GM23248 (cell line): ENCODE measurements around the gene PGAP3. TPM values are rescaled to one million over a fixed set of nuclear protein-coding genes. Genes with fewer than 3 reads are reported as not detected.

Experiments used
- DNase-seq: peaks from one replicate; pipeline ENCODE4 v3.0.0-alpha.2; 2015
- H2AFZ ChIP-seq: fragments of 200-600 bp; sonication (generic); 2 replicates; pipeline ENCODE4 v1.6.1; 2016; ENCODE audit warnings: antibody characterized with exemption
- H3F3A ChIP-seq: fragments of 200-600 bp; sonication (generic); 2 replicates; pipeline ENCODE4 v1.6.1; 2016; ENCODE audit warnings: mild to moderate bottlenecking, antibody characterized with exemption, mixed run types; ENCODE audit not compliant: insufficient read depth
- H3K27ac ChIP-seq: fragments of 200-600 bp; sonication (generic); 2 replicates; pipeline ENCODE4 v1.5.1; 2016; ENCODE audit warnings: mild to moderate bottlenecking
- H3K27me3 ChIP-seq: fragments of 200-600 bp; sonication (generic); replicated peaks from 2 replicates; pipeline ENCODE4 v1.6.1; 2016; ENCODE audit warnings: mild to moderate bottlenecking; ENCODE audit not compliant: insufficient read depth
- H3K36me3 ChIP-seq: fragments of 200-600 bp; sonication (generic); 2 replicates; pipeline ENCODE4 v1.6.1; 2016; ENCODE audit warnings: low read depth, mild to moderate bottlenecking
- H3K4me1 ChIP-seq: fragments of 200-600 bp; sonication (generic); 2 replicates; pipeline ENCODE4 v1.6.1; 2016; ENCODE audit warnings: mild to moderate bottlenecking; ENCODE audit not compliant: insufficient read depth
- H3K4me2 ChIP-seq: fragments of 200-600 bp; sonication (generic); one replicate; pipeline ENCODE4 v1.6.1; 2016; ENCODE audit warnings: mild to moderate bottlenecking; ENCODE audit not compliant: unreplicated experiment
- H3K4me3 ChIP-seq: fragments of 200-600 bp; sonication (generic); 2 replicates; pipeline ENCODE4 v1.5.1; 2016; ENCODE audit warnings: mild to moderate bottlenecking
- H3K79me2 ChIP-seq: fragments of 200-600 bp; sonication (generic); 2 replicates; pipeline ENCODE4 v1.6.1; 2016; ENCODE audit warnings: mild to moderate bottlenecking; ENCODE audit not compliant: insufficient read depth
- H3K9ac ChIP-seq: fragments of 200-600 bp; sonication (generic); 2 replicates; pipeline ENCODE4 v1.6.1; 2016; ENCODE audit warnings: mild to moderate bottlenecking
- H3K9me2 ChIP-seq: fragments of 200-600 bp; sonication (generic); 2 replicates; pipeline ENCODE4 v1.6.1; 2016; ENCODE audit warnings: mixed run types, mild to moderate bottlenecking, moderate library complexity; ENCODE audit not compliant: insufficient read depth
- H3K9me3 ChIP-seq: fragments of 200-600 bp; sonication (generic); one replicate; pipeline ENCODE4 v1.6.1; 2017; ENCODE audit warnings: low read depth
- H4K20me1 ChIP-seq: fragments of 200-600 bp; sonication (generic); 2 replicates; pipeline ENCODE4 v1.6.0; 2016; ENCODE audit not compliant: insufficient read depth
- EZH2 ChIP-seq: fragments of 200-600 bp; sonication (generic); IDR thresholded peaks from 2 replicates; pipeline ENCODE4 v1.6.1; 2018; ENCODE audit warnings: antibody characterized with exemption, mild to moderate bottlenecking; ENCODE audit not compliant: insufficient read depth, poor library complexity, severe bottlenecking
- EZH2phosphoT487 ChIP-seq: fragments of 200-600 bp; sonication (generic); IDR thresholded peaks from 2 replicates; pipeline ENCODE4 v1.6.1; 2018; ENCODE audit warnings: antibody characterized with exemption, moderate library complexity, mild to moderate bottlenecking, low read depth; ENCODE audit not compliant: insufficient read depth
- WGBS, 2 experiments: methylation state at CpG; one replicate each; pipeline ENCODE4 v1.1.6; 2015 to 2017; ENCODE audit warnings: low lambda C conversion rate in 2 of 2, low coverage in 1 of 2; ENCODE audit errors: missing lambda C conversion rate in 2 of 2; 5-methylcytosine and 5-hydroxymethylcytosine counted together
- in situ Hi-C: fragments of 300-500 bp; cut with MboI; formaldehyde crosslinking; loops from 2 replicates; pipeline ENCODE4 v1.15.0; 2020
- polyA plus RNA-seq: library from polyadenylated mRNA; unstranded; fragments of >200 nt; fragmentation: Nextera tagmentation; extraction: Ambion mirVana; gene quantifications from 2 replicates; pipeline ENCODE4 v1.2.1, GENCODE V29; 2016
- total RNA-seq: library from RNA; depleted of rRNA; stranded (reverse); fragments of >200 nt; shearing (Covaris generic); gene quantifications from 2 replicates; pipeline ENCODE4 v1.2.3, GENCODE V29; 2014

The PGAP3 gene
- total and polyA plus RNA-seq, 2 experiments from 2014 or later: 10.6 to 14.2 TPM

DNA sequence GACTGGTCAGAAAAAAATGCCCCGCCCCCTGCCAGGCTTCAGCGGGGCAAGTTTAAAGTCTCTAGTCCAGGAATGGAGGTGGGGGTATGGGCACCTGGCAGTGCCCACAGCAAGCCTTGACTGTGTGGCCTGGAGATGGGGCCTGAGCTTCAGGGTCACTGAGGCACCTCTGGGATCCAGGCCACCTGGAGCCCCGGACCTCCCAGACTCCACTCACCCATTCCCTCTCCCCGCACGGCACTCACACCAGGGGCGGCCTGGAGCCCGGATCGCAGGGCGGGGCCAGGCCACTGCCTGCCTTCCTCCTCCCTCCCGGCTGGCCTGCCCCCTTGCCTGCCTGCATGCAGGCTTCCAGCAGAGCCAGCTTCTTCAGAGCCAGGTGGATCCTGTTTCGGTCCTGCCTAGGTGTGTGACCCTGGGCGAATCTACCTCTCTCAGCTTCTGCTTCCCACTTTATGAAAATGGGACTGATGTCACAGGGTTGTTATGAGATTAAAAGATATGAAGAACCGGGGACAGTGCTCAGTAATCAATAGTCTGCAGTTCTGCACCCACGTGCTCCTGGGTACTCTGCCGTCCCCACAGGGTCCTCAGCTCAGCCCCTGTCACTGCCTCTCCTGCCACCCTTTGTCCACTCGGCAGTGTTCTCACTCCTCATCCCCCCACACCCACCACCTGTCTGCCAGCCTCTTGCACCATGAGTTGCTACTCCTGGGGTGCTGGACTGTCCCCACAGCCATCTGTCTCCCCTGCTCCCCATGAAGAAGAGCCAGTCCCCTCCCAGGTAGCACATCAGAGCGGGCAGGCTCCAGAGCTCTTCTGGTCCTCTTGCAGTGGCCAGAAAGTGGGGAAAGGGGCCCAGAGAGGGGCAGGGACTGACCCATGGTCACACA, 23.9 kb downstream of the PGAP3 start:
- H3K27me3 ChIP-seq: peaks cover 22% of the 10 kb centered on the region; the same call in 1 of the 2 replicates
- no peaks in the 10 kb centered on the region for H3K4me1 ChIP-seq
- no peak overlapping the region for H3K9ac ChIP-seq
- no peaks in the 10 kb centered on the region for H4K20me1 ChIP-seq
- peak; percentile 48 for DNase-seq
- no peak overlapping the region for H3K27ac ChIP-seq
- WGBS, 2 experiments: 37 to 43% methylated on average over 11 to 17 of the region's 17 CpGs
- no peak overlapping the region for H3K4me2 ChIP-seq
- H3K9me3 ChIP-seq: no peaks in the 10 kb centered on the region
- H3K4me3 ChIP-seq: no peak overlapping the region
- H3K9me2 ChIP-seq: no peaks in the 10 kb centered on the region
- H3K36me3 ChIP-seq: no peaks in the 10 kb centered on the region
- no peaks in the 10 kb centered on the region for H3K79me2 ChIP-seq
- in situ Hi-C loops: no loop called here
- TF ChIP-seq EZH2phosphoT487 (no peak), EZH2 (no peak)
- no peak overlapping the region for H2AFZ ChIP-seq
- H3F3A ChIP-seq: no peaks in the 10 kb centered on the region

DNA sequence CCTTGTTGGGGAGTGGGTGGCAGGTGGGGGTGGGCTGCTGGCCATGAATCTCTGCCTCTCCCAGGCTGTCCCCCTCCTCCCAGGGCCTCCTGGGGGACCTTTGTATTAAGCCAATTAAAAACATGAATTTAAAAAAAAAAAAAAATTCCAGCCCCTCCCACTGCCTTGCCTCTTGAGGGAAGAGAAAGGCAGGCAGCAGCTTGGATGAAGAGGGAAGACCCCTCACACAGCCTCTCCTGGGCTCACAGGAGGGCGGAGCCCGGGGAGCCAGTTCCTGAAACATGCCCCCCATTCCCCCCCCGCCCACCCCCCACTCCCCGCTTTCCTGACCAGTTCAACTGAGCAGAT, 24.5 kb downstream of the PGAP3 start:
- H3K4me2 ChIP-seq: no peak overlapping the region
- TF ChIP-seq EZH2 (no peak), EZH2phosphoT487 (no peak)
- no peaks in the 10 kb centered on the region for H3F3A ChIP-seq
- no peaks in the 10 kb centered on the region for H3K9me3 ChIP-seq
- H3K4me1 ChIP-seq: no peaks in the 10 kb centered on the region
- no peaks in the 10 kb centered on the region for H4K20me1 ChIP-seq
- no peaks in the 10 kb centered on the region for H3K79me2 ChIP-seq
- H2AFZ ChIP-seq: no peak overlapping the region
- WGBS, 2 experiments: 61 to 66% methylated on average over 3 to 4 of the region's 4 CpGs
- peaks cover 18% of the 10 kb centered on the region; the same call in 1 of the 2 replicates for H3K27me3 ChIP-seq
- DNase-seq: no peak
- H3K9ac ChIP-seq: no peak overlapping the region
- no peak overlapping the region for H3K4me3 ChIP-seq
- H3K36me3 ChIP-seq: no peaks in the 10 kb centered on the region
- H3K9me2 ChIP-seq: no peaks in the 10 kb centered on the region
- H3K27ac ChIP-seq: no peak overlapping the region
- in situ Hi-C loops: no loop called here

DNA sequence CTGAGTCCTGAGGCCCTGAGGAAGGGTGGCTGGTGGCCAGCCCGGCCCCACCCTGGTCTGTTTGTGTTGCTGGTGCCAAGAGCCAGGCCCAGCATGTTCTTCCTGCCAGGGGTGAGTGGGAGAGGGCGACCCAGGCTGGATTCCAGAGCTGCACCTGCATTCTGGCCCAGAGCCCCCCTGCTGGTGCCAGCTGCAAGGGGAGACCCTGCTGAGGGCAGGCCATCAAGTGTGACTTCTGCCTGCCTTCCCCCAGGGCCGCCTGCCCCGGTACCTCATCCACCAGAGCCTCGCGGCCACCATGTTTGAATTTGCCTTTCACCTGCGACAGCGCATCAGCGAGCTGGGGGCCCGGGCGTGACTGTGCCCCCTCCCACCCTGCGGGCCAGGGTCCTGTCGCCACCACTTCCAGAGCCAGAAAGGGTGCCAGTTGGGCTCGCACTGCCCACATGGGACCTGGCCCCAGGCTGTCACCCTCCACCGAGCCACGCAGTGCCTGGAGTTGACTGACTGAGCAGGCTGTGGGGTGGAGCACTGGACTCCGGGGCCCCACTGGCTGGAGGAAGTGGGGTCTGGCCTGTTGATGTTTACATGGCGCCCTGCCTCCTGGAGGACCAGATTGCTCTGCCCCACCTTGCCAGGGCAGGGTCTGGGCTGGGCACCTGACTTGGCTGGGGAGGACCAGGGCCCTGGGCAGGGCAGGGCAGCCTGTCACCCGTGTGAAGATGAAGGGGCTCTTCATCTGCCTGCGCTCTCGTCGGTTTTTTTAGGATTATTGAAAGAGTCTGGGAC, 25.1 kb downstream of the PGAP3 start:
- no peak overlapping the region for H3K4me3 ChIP-seq
- peaks cover 17% of the 10 kb centered on the region; the same call in 1 of the 2 replicates for H3K27me3 ChIP-seq
- H2AFZ ChIP-seq: no peak overlapping the region
- H3K36me3 ChIP-seq: no peaks in the 10 kb centered on the region
- H3K9ac ChIP-seq: no peak overlapping the region
- H3K9me2 ChIP-seq: no peaks in the 10 kb centered on the region
- no peak overlapping the region for H3K4me2 ChIP-seq
- H3K27ac ChIP-seq: no peak overlapping the region
- TF ChIP-seq EZH2 (no peak), EZH2phosphoT487 (no peak)
- in situ Hi-C loops: no loop called here
- no peaks in the 10 kb centered on the region for H3K79me2 ChIP-seq
- H4K20me1 ChIP-seq: no peaks in the 10 kb centered on the region
- DNase-seq: no peak
- no peaks in the 10 kb centered on the region for H3K9me3 ChIP-seq
- WGBS, 2 experiments: 85 to 86% methylated on average over 22 of the region's 22 CpGs
- H3F3A ChIP-seq: no peaks in the 10 kb centered on the region
- no peaks in the 10 kb centered on the region for H3K4me1 ChIP-seq

DNA sequence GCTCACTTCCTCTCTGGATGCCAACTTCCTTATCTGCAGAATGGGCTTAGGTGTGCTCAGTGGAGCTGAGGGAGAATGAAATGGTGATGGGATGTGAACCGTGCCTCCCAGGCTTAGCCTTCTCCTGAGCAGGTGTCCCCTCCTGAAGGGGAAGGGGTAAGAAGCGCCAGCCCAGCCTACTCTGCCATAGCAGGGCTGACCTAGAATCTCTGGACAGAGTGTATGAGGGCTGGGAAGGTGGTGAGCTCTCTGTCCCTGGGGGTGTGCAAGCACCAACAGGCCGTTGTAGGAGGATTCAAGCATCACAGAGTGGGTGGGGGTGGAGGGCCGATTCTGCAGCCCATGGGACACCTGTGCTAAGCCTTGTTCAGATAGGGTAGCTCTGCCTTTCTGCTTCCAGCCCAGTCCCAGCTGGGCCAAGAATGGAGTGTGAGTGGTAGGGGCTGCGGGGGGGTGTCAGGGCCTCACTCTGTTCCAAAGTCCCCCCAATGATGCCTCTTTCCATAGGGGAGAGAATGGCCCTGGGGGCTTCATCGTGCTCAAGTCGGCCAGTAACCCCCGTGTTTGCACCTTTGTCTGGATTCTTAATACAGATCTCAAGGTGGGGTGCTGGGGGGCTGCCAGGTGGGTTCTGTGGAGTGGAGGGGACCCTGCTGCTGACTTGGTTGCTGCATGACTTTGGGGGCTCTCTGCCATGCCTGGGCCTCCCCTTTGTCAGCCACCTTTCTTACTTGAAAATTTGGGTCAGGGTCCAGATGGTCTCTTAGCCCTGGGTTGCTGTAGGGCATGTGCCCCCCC, 25.9 kb downstream of the PGAP3 start:
- in situ Hi-C loops: no loop called here
- H3K27ac ChIP-seq: no peak overlapping the region
- WGBS, 2 experiments: 83 to 90% methylated on average over 8 of the region's 8 CpGs

More for the DNA sequence above, 25.9 kb downstream of the PGAP3 start:
- Histone ChIP-seq H3K27me3 (peaks cover 12% of the 10 kb centered on the region; the same call in 1 of the 2 replicates), H3K9ac (no peak overlapping the region), H3K9me2 (no peaks in the 10 kb centered on the region), H3K79me2 (no peaks in the 10 kb centered on the region), H4K20me1 (no peaks in the 10 kb centered on the region), H3K4me2 (no peak overlapping the region), H3K9me3 (no peaks in the 10 kb centered on the region), H3K36me3 (no peaks in the 10 kb centered on the region), H3K4me1 (no peaks in the 10 kb centered on the region), H3K4me3 (no peak overlapping the region), H3F3A (no peaks in the 10 kb centered on the region), H2AFZ (no peak overlapping the region)
- DNase-seq: no peak
- TF ChIP-seq EZH2phosphoT487 (no peak), EZH2 (no peak)
